HepG2 (cell line): ENCODE data around the gene RPLP2. TPM values are rescaled to one million over a fixed set of nuclear protein-coding genes. Genes with fewer than 3 reads are reported as not detected.

Source experiments
- AKNA ChIP-seq: sonication (generic); formaldehyde crosslinking; IDR thresholded peaks from 2 replicates; pipeline ENCODE4 v1.4.0; 2020; ENCODE audit warnings: missing genetic modification reagents, borderline replicate concordance
- EZH2 ChIP-seq: conservative IDR thresholded peaks from 2 replicates; pipeline ENCODE4 v1.6.1; 2012; ENCODE audit warnings: mild to moderate bottlenecking, low read depth, low read length, moderate library complexity
- MIXL1 ChIP-seq: IDR thresholded peaks from 2 replicates; pipeline ENCODE4 v1.6.1; 2016
- NR2F2 ChIP-seq: IDR thresholded peaks from 2 replicates; pipeline ENCODE4 v1.6.1; 2012; ENCODE audit warnings: low read depth, inconsistent platforms, borderline replicate concordance
- PLRG1 ChIP-seq: fragments of 450-650 bp; conservative IDR thresholded peaks from 2 replicates; pipeline ENCODE4 v1.6.1; 2016
- RFXAP ChIP-seq: sonication (generic); formaldehyde crosslinking; IDR thresholded peaks from 2 replicates; pipeline ENCODE4 v1.4.0; 2020; ENCODE audit warnings: missing genetic modification reagents, borderline replicate concordance
- RXRA ChIP-seq: sonication (generic); formaldehyde crosslinking; IDR thresholded peaks from 2 replicates; pipeline ENCODE4 v1.5.1; 2020; ENCODE audit warnings: missing genetic modification reagents
- RXRB ChIP-seq: IDR thresholded peaks from 2 replicates; pipeline ENCODE4 v1.6.1; 2016; ENCODE audit warnings: borderline replicate concordance, missing genetic modification reagents, missing compliant biosample characterization
- SKIL ChIP-seq: sonication (generic); formaldehyde crosslinking; IDR thresholded peaks from 2 replicates; pipeline ENCODE4 v1.8.0; 2022; ENCODE audit warnings: missing genetic modification reagents, mild to moderate bottlenecking, moderate library complexity, borderline replicate concordance
- ZBED4 ChIP-seq: sonication (generic); formaldehyde crosslinking; IDR thresholded peaks from 2 replicates; pipeline ENCODE4 v1.4.0; 2020; ENCODE audit warnings: missing genetic modification reagents, borderline replicate concordance
- ZNF12 ChIP-seq: sonication (generic); formaldehyde crosslinking; IDR thresholded peaks from 2 replicates; pipeline ENCODE4 v1.5.0; 2020; ENCODE audit warnings: missing genetic modification reagents
- ZNF121 ChIP-seq: sonication (generic); formaldehyde crosslinking; IDR thresholded peaks from 2 replicates; pipeline ENCODE4 v1.5.0; 2020; ENCODE audit warnings: mild to moderate bottlenecking, missing genetic modification reagents
- ZNF335 ChIP-seq: sonication (generic); formaldehyde crosslinking; IDR thresholded peaks from 2 replicates; pipeline ENCODE4 v1.4.0; 2020; ENCODE audit warnings: missing genetic modification reagents
- ZNF468 ChIP-seq: sonication (generic); formaldehyde crosslinking; IDR thresholded peaks from 2 replicates; pipeline ENCODE4 v1.8.0; 2022; ENCODE audit warnings: mild to moderate bottlenecking, moderate library complexity, missing genetic modification reagents
- ZNF547 ChIP-seq: sonication (generic); formaldehyde crosslinking; IDR thresholded peaks from 2 replicates; pipeline ENCODE4 v1.5.1; 2020; ENCODE audit warnings: mild to moderate bottlenecking, missing genetic modification reagents
- ZNF792 ChIP-seq: IDR thresholded peaks from 2 replicates; pipeline ENCODE4 v1.6.1; 2016
- ZUFSP ChIP-seq: sonication (generic); formaldehyde crosslinking; IDR thresholded peaks from 2 replicates; pipeline ENCODE4 v1.9.0; 2021; ENCODE audit warnings: missing genetic modification reagents, mild to moderate bottlenecking, borderline replicate concordance
- polyA plus RNA-seq, 8 experiments: library from polyadenylated mRNA; depleted of rRNA in 3 of 8; stranded (reverse) in 7 of 8; unstranded in 1 of 8; fragments of >200 nt; fragmentation: Illumina TruSeq in 4 of 8; extraction: Trizol in 4 of 8; gene quantifications; 2 replicates each; pipeline versions ENCODE4 v1.2.1 to v1.2.3, GENCODE V29; 2011 to 2016; ENCODE audit warnings: low read depth in 4 of 8, missing spikeins in 1 of 8, mixed read lengths in 1 of 8; ENCODE audit not compliant: insufficient read depth in 1 of 8
- total RNA-seq, 5 experiments: library from RNA; depleted of rRNA; stranded (reverse); fragments of >200 nt; fragmentation: Illumina TruSeq; extraction: Trizol; gene quantifications; 2 replicates each; pipeline ENCODE4 v1.2.3, GENCODE V29; 2016; ENCODE audit warnings: low read depth in 1 of 5

RPLP2 gene
- total and polyA plus RNA-seq, 2 of the 13 experiments (the other 11 are each of a cell fraction or from before 2014, with no cell fraction given), result 978 to 2,106 TPM

- TF ChIP-seq ZNF335 (CRISPR knock-in tag) (peak; percentile 56; the same call in 1 of the 2 replicates), ZNF468 (CRISPR knock-in tag) (no peak), ZNF121 (CRISPR knock-in tag) (peak; percentile 60; the same call in 1 of the 2 replicates), ZBED4 (CRISPR knock-in tag) (no peak), PLRG1 (no peak), MIXL1 (CRISPR knock-in tag) (no peak), ZNF792 (CRISPR knock-in tag) (peak; percentile 41; the same call in 1 of the 2 replicates), ZUFSP (CRISPR knock-in tag) (no peak), AKNA (CRISPR knock-in tag) (no peak), NR2F2 (no peak), RXRB (CRISPR knock-in tag) (peak; percentile 83; the same call in 1 of the 2 replicates), ZNF12 (CRISPR knock-in tag) (no peak), RFXAP (CRISPR knock-in tag) (no peak), EZH2 (no peak), RXRA (CRISPR knock-in tag) (peak; percentile 93), SKIL (peak; percentile 92), ZNF547 (CRISPR knock-in tag) (no peak)
These were observed 34.3 kb downstream of the RPLP2 start (continued) for GRCh38 chr11:843818-844692.
